HG03460 (cell line): ENCODE results near the gene SLC30A3.

Experiments
- ATAC-seq: cut with Tn5 transposase; IDR thresholded peaks from one replicate; pipeline ENCODE4 v1.9.1; 2021; ENCODE audit not compliant: unreplicated experiment

The SLC30A3 gene

DNA sequence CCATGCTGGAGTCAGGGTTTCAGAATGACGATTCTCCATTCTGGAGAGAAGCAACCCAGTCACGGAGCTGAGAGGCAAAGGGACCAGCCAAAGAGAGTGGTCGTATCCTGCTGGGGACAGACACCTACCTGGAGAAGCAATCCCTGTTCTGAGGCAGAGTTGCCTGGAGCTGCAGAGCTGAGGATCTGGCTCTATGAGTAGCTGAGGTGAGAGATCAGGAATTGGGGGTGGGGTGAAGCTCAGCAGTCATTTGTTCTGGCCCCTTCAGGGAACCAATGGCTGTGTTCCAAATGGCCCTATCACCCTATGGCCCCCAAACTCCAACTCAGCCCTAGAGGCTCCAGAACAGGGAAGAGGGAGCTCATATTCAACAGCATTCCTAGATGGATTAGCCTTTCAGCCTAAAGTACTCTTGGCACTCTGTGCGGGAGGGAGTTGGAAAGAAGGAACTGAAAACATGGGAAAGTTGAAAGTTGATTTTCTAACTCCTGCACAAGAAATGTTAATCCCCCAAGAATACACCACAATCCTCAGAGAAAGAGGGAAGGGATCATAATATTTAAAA, 54.3 kb downstream of the SLC30A3 start:
- ATAC-seq, result no peak

DNA sequence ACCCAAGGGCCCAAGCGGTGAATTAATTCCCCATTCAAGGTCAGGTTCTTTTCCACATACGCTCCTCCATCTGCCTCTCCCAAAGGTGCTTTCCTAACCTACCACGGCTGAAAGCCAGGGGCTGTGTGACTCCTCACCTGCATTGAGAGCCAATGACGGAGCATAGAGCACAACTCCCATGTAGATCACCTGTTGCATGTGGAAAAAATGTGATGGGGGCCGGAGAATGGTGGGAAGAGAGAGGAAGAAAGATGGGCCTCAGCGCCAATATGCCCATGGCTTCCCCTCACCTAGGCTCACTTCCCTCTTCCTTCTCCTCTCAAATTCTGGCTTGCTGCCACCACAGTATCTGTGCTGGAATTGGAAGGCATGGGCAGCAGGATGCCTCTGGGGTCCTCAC, 56.5 kb downstream of the SLC30A3 start:
- ATAC-seq, result no peak

- ATAC-seq, result no peak
These were observed 57.6 kb downstream of the SLC30A3 start for GRCh38 chr2:27205206-27205605.

- ATAC-seq, result no peak
These were observed 58.3 kb downstream of the SLC30A3 start for GRCh38 chr2:27204566-27204965.

DNA sequence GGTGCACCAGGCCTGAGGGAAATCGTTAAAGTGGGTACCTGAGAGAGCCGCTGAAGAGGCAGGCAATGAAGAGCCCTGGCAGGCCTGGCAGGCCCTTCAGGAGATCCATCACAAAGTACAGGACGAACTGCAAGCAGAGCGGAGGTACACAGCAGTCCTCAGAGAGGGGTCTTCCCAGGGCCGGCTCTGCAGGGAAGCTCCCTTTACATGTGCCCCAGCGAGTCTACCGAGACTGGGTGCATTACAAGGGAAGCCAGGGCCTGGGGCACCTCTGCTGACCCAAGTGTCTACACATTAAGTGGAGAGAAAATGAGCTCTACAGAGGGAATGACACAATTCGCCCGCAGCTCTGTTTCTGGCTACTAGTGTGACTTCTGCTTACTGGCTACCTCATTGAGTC, 59.1 kb downstream of the SLC30A3 start:
- ATAC-seq, result no peak
